Neural cell (in vitro differentiated cells): Measurements from ENCODE around the gene NELL2. TPM values are rescaled to one million over a fixed set of nuclear protein-coding genes. Genes with fewer than 3 reads are reported as not detected.

ENCODE experiments used
- H2AFZ ChIP-seq: fragments of 200-600, 300-800 bp; sonication (generic), shearing (Covaris generic); 2 replicates; pipeline ENCODE4 v1.6.0; 2014; ENCODE audit warnings: low read depth, mild to moderate bottlenecking, antibody characterized with exemption, low read length, moderate library complexity
- H3F3A ChIP-seq: fragments of 200-600 bp; shearing (Covaris generic); 2 replicates; pipeline ENCODE4 v1.6.1; 2016; ENCODE audit warnings: mild to moderate bottlenecking, moderate library complexity, mixed read lengths, antibody characterized with exemption, low read length; ENCODE audit not compliant: insufficient read depth, poor library complexity, severe bottlenecking
- H3K27ac ChIP-seq: fragments of 200-600, 300-800 bp; sonication (generic), shearing (Covaris generic); 2 replicates; pipeline ENCODE4 v1.5.1; 2014; ENCODE audit warnings: mild to moderate bottlenecking, low read length, moderate library complexity
- H3K27me3 ChIP-seq: fragments of 300-800, 200-600 bp; sonication (generic), shearing (Covaris generic); 2 replicates; pipeline ENCODE4 v1.6.0; 2014; ENCODE audit warnings: mild to moderate bottlenecking, low read depth, low read length, moderate library complexity; ENCODE audit not compliant: insufficient read depth
- H3K36me3 ChIP-seq: fragments of 300-800, 200-600 bp; sonication (generic), shearing (Covaris generic); 2 replicates; pipeline ENCODE4 v1.5.1; 2014; ENCODE audit warnings: mild to moderate bottlenecking, antibody characterized with exemption, low read length, moderate library complexity; ENCODE audit not compliant: insufficient read depth
- H3K4me2 ChIP-seq: fragments of 300-800, 200-600 bp; sonication (generic), shearing (Covaris generic); 2 replicates; pipeline ENCODE4 v1.6.0; 2014; ENCODE audit warnings: mild to moderate bottlenecking, low read length
- H3K4me3 ChIP-seq: fragments of 300-800, 200-600 bp; sonication (generic), shearing (Covaris generic); 2 replicates; pipeline ENCODE4 v1.5.1; 2014; ENCODE audit warnings: mild to moderate bottlenecking, low read length, moderate library complexity
- H3K79me2 ChIP-seq: fragments of 200-600 bp; shearing (Covaris generic); replicated peaks from 2 replicates; pipeline ENCODE4 v1.6.0; 2014; ENCODE audit warnings: mild to moderate bottlenecking, low read length, moderate library complexity; ENCODE audit not compliant: insufficient read depth
- H3K9ac ChIP-seq: fragments of 300-800, 200-600 bp; sonication (generic), shearing (Covaris generic); 2 replicates; pipeline ENCODE4 v1.6.1; 2016; ENCODE audit warnings: mild to moderate bottlenecking, low read length, mixed read lengths
- H3K9me2 ChIP-seq: fragments of 200-600 bp; shearing (Covaris generic); 2 replicates; pipeline ENCODE4 v1.6.1; 2016; ENCODE audit warnings: mild to moderate bottlenecking, low read length, mixed read lengths; ENCODE audit not compliant: insufficient read depth
- H3K9me3 ChIP-seq: fragments of 200-600, 300-800 bp; sonication (generic), shearing (Covaris generic); 2 replicates; pipeline ENCODE4 v1.6.1; 2016; ENCODE audit warnings: mild to moderate bottlenecking, mixed run types, low read length, moderate library complexity, mixed read lengths
- H4K20me1 ChIP-seq: fragments of 200-600 bp; shearing (Covaris generic); 2 replicates; pipeline ENCODE4 v1.6.1; 2016; ENCODE audit warnings: mild to moderate bottlenecking, mixed run types; ENCODE audit not compliant: insufficient read depth
- EP300 ChIP-seq: fragments of 450-650 bp; conservative IDR thresholded peaks from 2 replicates; pipeline ENCODE4 v1.6.1; 2014; ENCODE audit warnings: antibody characterized with exemption, mild to moderate bottlenecking, moderate library complexity; ENCODE audit not compliant: poor library complexity, severe bottlenecking
- EZH2 ChIP-seq: fragments of 200-600, 300-800 bp; shearing (Covaris generic), sonication (generic); IDR thresholded peaks from 2 replicates; pipeline ENCODE4 v1.6.1; 2014; ENCODE audit warnings: antibody characterized with exemption, low read length, borderline replicate concordance, mild to moderate bottlenecking; ENCODE audit not compliant: insufficient read depth, poor library complexity, severe bottlenecking
- MXI1 ChIP-seq: fragments of 450-650 bp; conservative IDR thresholded peaks from 2 replicates; pipeline ENCODE4 v1.6.1; 2014; ENCODE audit warnings: antibody characterized with exemption, mild to moderate bottlenecking; ENCODE audit not compliant: poor library complexity, severe bottlenecking
- POLR2AphosphoS5 ChIP-seq: IDR thresholded peaks from 2 replicates; pipeline ENCODE4 v1.6.1; 2012
- RAD21 ChIP-seq: fragments of 450-650 bp; conservative IDR thresholded peaks from 2 replicates; pipeline ENCODE4 v1.6.1; 2014; ENCODE audit warnings: antibody characterized with exemption, mild to moderate bottlenecking, moderate library complexity
- REST ChIP-seq: IDR thresholded peaks from 2 replicates; pipeline ENCODE4 v1.6.1; 2012; ENCODE audit warnings: borderline replicate concordance
- SMC3 ChIP-seq: fragments of 450-650 bp; conservative IDR thresholded peaks from 2 replicates; pipeline ENCODE4 v1.6.1; 2014; ENCODE audit warnings: antibody characterized with exemption, mild to moderate bottlenecking, moderate library complexity; ENCODE audit not compliant: poor library complexity
- TAF1 ChIP-seq: IDR thresholded peaks from 2 replicates; pipeline ENCODE4 v1.6.1; 2012; ENCODE audit warnings: low read depth
- polyA plus RNA-seq: library from polyadenylated mRNA; depleted of rRNA; stranded (reverse); fragments of >200 nt; gene quantifications from 2 replicates; pipeline ENCODE4 v1.2.3, GENCODE V29; 2014
- TF ChIP-seq, protein P1 (sequence below): fragments of 450-650 bp; IDR thresholded peaks from 2 replicates; pipeline ENCODE4 v1.5.1; 2014; ENCODE audit warnings: antibody characterized with exemption, mild to moderate bottlenecking, moderate library complexity; ENCODE audit not compliant: poor library complexity, severe bottlenecking

Gene NELL2
- polyA plus RNA-seq, 1 donor from 2014 or later = 41.8 TPM

DNA sequence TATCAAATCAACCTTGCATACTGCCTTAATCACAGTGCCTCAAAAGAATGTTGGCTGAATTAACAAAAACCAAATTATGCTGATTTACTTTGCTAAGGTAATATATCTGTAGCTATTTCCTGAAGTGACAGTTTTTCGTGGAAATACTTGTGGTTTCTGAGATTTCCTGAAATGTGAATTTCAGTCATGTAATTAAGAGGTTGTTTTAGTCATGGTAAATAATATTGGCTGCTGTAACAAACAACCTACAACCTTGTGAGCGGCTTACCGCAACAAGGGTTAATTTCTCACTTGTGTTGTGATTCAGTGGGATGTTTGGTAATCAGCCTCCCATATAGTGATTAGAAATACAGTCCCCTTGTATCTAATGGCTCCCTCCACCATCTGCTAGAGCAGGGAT, 387.9 kb downstream of the NELL2 start:
- H3K27ac ChIP-seq = no peak overlapping the region
- no peaks in the 10 kb centered on the region for H3K27me3 ChIP-seq
- peaks cover 5% of the 10 kb centered on the region for H3K9me3 ChIP-seq
- no peaks in the 10 kb centered on the region for H4K20me1 ChIP-seq
- no peak for TF ChIP-seq SMC3
- TF ChIP-seq RAD21 = no peak
- TF ChIP-seq MXI1 = no peak
- TF ChIP-seq, protein P1, sequence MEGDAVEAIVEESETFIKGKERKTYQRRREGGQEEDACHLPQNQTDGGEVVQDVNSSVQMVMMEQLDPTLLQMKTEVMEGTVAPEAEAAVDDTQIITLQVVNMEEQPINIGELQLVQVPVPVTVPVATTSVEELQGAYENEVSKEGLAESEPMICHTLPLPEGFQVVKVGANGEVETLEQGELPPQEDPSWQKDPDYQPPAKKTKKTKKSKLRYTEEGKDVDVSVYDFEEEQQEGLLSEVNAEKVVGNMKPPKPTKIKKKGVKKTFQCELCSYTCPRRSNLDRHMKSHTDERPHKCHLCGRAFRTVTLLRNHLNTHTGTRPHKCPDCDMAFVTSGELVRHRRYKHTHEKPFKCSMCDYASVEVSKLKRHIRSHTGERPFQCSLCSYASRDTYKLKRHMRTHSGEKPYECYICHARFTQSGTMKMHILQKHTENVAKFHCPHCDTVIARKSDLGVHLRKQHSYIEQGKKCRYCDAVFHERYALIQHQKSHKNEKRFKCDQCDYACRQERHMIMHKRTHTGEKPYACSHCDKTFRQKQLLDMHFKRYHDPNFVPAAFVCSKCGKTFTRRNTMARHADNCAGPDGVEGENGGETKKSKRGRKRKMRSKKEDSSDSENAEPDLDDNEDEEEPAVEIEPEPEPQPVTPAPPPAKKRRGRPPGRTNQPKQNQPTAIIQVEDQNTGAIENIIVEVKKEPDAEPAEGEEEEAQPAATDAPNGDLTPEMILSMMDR = no peak
- TF ChIP-seq TAF1 = no peak
- no peak overlapping the region for H3K4me2 ChIP-seq
- no peaks in the 10 kb centered on the region for H3F3A ChIP-seq
- H3K9ac ChIP-seq = no peak overlapping the region
- no peaks in the 10 kb centered on the region for H3K9me2 ChIP-seq
- no peak overlapping the region for H3K4me3 ChIP-seq
- no peaks in the 10 kb centered on the region for H3K79me2 ChIP-seq
- no peaks in the 10 kb centered on the region for H3K36me3 ChIP-seq
- H2AFZ ChIP-seq = no peak overlapping the region

- Histone ChIP-seq H3K36me3 (no peaks in the 10 kb centered on the region), H2AFZ (no peak overlapping the region), H3K27me3 (no peaks in the 10 kb centered on the region), H3K9me3 (peaks cover 5% of the 10 kb centered on the region), H3K9me2 (no peaks in the 10 kb centered on the region), H3K4me3 (no peak overlapping the region), H4K20me1 (no peaks in the 10 kb centered on the region), H3F3A (no peaks in the 10 kb centered on the region), H3K27ac (no peak overlapping the region), H3K4me2 (no peak overlapping the region), H3K9ac (no peak overlapping the region), H3K79me2 (no peaks in the 10 kb centered on the region)
- TF ChIP-seq, protein P1 = no peak
- TF ChIP-seq POLR2AphosphoS5 = no peak
- TF ChIP-seq MXI1 = no peak
- no peak for TF ChIP-seq SMC3
- TF ChIP-seq RAD21 = no peak
- TF ChIP-seq EZH2 = no peak
- no peak for TF ChIP-seq REST
- TF ChIP-seq TAF1 = no peak
- no peak for TF ChIP-seq EP300
Observed at GRCh38 chr12:44484862-44485261, 391.3 kb downstream of the NELL2 start.
